GOT3 (cell line): ENCODE measurements around the gene TNRC6C.
"Not testable (repeated sequence)": the region's sequence is repeated elsewhere in the genome, so short reads cannot be mapped to it uniquely, and the experiment has no call there.

Experiments used
- DNase-seq: peaks from one replicate; lab custom pipeline; 2025; ENCODE audit warnings: mixed read lengths; lab: John Stamatoyannopoulos, UW

TNRC6C gene

DNA sequence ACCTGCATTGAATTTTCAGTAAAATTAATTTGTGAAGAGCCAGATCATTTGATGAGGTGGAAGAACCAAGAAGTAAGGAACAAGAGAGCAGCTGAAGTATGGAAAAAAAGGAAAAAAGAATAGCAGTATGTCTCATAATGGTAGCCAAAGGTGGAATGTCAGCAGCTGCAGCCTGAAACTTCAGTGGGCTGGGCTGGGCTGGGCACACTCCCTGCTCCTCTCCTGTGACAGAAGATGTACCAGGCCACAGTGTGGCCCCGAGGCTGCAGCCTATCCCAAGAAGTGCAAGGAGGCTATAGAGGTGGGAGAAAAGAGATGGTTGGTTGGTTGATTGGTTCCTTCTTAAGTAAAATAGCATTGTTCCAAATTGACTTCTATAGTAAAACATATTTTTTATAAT is 84.5 kb downstream of the TNRC6C start:
- no peak for DNase-seq

DNA sequence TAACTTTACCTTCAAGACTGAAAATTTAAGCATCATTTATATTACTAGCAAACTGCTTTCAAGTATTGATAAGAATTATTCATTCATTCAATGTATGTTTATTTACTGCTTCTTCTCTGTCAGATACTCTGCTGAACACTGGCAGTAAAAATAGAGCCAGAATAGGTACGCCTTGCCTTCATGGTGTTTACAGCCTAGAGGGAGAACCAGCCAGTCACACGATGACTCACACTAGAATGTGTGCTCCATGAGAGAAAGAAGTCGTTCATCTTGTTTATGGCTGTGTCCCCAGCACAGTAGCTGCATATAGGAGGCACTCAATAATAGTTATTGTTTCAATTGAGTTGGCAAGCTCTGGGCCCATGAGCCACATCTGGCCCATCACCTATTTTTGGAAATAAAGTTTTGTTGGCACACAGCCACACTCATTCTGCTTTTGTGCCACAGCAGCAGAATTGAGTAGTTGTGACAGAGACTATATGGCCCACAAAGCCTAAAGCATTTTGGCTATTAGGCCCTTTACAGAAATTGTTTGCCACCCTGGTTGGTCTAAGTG is 85.9 kb downstream of the TNRC6C start:
- DNase-seq = no peak

DNA sequence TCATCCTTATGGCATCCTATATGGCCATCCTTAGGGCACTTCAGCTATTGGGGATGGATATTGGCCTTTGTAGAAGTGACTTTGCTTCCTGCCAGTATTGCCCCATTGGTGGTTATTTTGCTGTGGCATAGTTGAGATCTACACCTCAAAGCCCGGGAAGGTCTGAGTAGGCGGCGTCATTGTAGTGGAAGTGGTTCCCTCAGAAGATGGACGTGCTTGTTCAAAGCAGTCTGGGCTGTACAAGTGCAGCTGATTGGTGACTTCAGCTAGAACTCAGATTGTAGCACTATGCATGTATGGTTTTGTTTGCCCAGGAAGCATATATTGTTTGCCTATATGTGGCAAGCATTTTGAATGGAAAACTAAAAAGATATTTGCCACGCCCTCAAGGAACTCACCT is 86.8 kb downstream of the TNRC6C start:
- no peak for DNase-seq

DNA sequence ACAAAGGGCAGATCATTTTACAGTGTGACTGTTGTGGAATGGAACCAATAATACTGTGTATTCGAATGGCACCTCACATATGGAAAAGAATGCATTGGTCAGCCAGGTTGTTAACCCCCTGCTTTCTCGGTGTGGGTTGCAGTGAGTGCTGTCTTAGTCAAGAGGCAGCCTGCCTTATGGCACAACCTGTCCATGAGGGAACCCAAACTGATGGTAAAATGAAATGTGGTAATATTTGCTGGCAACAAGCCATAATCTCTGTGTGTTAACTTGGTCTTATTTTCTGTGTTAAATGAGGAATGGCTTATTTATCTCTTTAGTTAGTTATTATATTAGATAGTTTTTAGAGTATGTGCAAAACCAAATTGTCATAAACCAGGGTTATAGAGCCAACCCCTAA is 88.4 kb downstream of the TNRC6C start:
- no peak for DNase-seq

DNA sequence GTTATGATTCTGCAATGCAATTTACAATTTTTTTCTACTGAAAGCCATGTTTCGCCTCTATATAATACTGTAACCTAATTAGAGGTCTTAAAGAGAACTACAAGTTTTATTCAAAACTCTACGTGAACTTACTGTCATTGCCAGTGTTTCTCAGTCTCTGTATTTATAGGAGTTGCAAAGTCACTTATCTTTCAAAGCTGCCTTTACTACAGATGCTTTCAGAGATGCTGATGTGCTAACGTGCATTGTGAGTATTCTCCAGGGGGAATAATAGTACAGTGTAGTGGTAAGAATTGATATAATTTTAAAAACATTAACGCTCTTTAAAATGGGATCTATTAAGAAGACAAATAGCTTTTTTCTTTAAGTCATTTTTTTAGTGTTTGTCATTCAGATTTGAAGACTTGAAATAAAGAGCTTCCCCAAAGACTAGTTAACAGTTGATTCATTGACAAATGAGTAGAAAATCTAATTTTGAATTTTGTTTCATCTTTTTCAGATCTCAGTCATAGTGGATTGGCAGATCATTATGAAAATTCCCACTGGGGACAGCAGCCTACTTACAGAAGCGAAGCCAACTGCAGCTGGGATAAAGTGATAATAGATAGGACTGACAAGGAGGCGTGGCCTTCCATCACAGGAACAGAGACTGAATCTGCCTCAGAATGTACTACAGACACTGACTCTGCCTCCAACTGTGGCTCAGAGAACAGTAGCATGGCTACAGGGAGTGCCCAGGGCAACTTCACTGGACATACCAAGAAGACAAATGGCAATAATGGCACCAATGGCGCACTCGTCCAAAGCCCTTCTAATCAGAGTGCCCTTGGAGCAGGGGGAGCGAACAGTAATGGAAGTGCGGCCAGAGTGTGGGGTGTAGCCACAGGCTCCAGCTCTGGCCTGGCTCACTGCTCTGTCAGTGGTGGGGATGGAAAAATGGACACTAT is 90.1 kb downstream of the TNRC6C start:
- no peak for DNase-seq

DNA sequence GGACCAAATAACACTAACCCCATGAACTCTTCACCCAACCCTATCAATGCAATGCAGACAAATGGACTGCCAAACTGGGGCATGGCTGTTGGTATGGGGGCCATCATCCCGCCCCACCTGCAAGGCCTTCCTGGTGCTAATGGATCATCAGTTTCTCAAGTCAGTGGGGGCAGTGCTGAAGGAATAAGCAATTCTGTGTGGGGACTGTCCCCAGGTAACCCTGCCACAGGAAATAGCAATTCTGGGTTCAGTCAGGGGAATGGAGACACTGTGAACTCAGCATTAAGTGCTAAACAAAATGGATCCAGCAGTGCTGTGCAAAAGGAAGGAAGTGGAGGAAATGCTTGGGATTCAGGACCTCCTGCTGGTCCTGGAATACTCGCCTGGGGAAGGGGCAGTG is 91.1 kb downstream of the TNRC6C start:
- no peak for DNase-seq

DNA sequence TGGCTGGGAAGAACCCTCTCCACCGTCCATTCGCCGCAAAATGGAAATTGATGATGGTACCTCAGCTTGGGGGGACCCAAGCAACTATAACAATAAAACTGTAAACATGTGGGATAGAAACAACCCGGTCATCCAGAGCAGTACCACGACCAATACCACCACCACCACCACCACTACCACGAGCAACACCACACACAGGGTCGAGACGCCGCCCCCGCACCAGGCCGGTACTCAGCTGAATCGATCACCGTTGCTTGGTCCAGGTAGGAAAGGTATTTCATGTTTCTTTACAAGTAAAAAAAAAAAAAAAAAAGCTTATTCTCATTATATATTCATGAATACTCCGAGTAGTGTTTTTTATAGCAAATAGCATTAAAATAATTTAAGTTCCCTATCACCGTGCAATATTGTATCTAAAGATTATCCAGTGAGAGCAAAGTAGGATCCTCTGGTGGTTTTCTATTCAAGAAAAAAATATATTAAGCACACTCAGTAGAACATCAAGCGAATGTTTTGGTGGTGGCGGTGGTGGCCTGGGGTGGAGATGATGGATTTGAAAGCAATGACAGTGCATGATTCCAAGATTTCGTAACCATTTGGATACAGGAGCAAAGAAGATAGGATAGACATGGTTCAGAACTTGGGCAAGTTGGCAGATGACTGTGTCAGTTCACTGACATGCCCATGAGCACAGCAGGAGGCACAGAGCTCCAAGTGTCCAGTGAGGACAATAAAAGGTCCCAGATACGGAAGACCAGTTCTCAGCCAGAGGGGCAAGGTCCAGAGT is 92.9 kb downstream of the TNRC6C start:
- DNase-seq = no peak

DNA sequence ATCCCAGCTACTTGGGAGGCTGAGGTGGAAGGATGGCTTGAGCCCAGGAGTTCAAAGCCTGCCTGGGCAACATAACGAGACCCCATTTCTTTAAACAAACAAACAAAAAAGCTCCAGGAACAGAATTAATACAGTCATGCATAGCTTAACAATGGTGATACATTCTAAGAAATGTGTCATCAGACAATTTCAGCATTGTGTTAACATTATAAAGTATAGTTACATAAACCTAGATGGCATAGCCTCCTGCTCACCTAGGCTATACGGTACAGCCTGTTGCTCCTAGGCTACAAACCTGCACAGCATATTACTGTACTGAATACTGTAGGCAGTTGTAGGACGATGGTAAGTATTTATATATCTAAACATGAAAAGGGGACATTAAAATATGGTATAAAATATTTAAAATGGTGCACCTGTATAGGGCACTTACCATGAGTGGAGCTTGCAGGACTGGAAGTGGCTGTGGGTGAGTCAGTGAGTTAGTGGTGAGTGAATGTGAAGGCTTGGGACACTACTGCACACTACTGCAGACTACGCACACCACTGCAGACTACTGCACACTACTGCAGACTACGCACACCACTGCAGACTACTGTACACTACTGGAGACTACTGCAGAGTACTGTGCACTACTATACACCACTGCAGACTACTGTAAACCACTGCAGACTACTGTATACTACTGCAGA is 95.4 kb downstream of the TNRC6C start:
- no peak for DNase-seq

DNA sequence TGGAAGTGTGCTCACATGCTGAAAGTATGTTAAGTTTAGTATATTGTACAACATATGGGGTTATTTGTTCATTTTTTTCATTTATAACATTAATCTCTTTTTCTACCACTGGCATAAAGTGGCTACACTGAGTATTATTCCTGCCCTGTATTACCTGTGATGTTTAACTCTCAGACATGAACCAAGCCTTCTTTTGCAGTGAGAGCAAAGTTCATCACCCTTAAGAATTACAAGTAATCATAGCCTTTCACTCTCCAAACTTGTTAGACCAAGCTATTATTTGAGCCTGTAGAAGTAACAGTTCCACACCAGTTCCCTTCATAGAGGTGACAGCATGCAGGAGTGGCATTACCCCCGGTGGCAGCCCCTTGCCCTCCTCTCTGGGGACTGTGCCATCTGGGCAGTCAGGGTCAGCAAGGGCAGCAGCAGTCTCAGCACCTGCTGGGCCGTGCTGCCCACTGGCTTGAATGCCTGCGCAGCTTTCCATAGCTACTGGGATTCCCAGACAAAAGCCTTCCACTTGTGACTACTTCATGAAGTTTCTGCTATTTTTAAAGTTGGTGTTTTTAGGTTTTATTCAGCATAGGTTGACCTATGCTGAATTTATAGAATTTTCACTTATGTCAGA is 98.7 kb downstream of the TNRC6C start:
- no peak for DNase-seq

DNA sequence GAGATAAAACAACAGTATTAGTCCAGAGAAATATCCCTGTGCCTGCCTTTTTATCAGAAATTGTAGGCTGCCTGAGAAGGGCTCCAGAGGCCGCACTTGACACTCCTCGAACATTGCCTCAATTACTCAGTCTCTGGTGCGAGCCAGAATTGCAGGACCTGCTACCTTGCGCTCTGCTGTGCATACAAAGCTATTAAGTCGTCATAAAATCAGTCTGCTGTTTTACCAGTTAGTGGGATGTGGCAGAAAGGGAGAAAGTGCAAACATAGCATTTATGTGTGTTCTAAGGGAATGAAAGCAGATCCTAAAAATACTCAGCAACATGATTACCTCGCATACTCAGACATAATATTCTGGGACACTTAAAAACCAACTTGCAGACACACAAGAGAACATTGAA is 99.5 kb downstream of the TNRC6C start:
- no peak for DNase-seq

DNA sequence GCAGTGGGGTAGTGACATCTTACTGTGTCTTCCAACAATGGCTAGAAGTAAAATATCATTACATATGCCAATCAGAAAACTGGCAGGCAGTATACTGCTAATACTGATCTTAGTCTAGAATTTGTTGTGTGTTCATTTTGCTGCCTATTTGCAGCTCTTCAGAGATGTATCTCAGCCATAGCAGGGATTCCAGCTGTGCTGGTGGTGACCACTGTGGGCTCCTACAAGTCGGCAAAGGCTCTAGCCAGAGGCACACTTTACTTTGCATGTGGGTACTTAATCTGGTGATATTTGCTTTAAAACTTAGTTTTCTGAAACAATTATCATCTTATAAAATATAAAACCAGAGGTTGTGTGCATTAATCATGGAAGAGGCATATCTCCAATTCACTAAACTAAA is 100.1 kb downstream of the TNRC6C start:
- DNase-seq = no peak

DNA sequence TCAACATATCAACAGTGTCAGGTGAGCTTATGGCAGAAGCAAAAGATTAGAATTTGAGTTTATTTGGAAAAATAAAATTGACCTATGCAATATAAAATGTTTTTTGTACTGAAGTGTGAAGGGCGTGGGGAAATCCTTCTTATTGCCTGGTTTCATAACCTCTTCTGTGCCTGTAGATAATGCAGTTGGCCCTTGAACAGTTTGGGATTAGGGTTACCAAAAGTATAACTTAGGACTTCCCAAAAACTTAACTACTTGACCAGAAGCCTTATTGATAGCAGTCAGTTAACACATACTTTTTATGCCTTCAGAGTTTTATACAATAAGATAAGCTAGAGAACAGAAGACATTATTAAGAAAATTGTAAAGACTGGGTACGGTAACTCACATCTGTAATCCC is 104.1 kb downstream of the TNRC6C start:
- DNase-seq = no peak

DNA sequence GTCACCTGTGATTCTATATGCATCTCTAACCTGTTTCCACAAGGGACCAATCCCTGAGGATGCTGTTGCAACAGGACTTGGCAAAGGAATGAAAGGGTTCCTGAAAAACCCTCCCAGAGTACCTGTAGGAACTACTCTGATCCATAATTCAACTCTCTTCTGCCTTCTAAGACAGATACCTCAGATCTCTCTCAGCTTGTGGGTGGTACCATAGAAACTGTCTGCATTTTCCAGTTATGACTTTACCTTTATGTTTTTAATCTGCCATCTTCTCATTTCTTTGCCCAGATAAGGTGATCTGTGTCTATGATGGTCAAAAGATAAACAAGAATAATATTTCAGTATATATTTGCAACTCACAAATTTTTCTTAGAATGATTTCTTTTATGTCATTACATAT is 105.0 kb downstream of the TNRC6C start:
- no peak for DNase-seq

DNA sequence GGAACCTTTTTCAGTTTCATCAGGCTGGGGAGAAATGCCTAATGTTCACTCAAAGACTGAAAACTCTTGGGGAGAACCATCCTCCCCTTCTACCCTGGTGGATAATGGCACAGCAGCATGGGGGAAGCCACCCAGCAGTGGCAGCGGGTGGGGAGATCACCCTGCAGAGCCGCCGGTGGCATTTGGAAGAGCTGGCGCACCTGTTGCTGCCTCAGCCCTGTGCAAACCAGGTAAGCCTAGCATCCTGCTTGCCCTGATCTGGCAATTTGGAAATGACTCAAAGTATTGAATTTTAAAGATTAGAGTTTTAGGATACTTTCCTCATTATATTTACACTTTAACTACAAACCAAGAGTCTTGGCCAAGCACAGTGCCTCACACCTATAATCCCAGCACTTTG is 106.2 kb downstream of the TNRC6C start:
- DNase-seq = no peak

DNA sequence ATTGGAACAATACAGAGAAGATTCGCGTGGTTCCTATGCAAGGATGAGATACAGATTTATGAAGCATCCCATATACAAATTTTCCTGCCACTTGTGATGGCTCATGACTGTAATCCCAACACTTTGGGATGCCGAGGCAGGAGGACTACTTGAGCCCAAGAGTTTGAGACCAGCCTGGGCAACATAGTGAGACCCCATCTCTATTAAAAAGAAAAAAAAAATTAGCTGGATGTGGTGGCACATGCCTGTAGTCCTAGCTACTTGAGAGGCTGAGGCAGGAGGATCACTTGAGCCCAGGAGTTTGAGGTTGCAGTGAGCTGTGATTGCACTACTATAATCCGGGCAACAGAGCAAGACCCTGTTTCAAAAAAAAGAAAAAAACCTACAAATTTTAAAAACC is 108.5 kb downstream of the TNRC6C start:
- not testable (repeated sequence) for DNase-seq

DNA sequence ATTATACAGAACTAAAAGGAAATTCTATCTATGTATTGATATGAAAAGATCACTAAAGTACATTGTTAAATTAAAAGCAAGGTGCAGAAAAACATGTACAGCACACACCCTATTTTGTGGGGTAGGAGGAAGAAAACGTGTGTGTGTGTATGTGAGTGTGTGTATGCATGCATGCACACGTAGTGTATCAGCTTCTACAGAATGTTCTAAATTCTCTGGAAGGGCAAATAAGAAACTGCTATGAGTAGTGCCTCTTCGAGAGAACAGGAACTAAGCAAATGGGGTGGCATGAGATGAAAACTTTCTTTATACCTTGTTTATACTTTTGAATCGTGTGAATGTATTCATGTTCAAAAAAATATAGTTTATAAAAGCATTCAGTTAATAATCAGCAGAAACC is 111.2 kb downstream of the TNRC6C start:
- no peak for DNase-seq

DNA sequence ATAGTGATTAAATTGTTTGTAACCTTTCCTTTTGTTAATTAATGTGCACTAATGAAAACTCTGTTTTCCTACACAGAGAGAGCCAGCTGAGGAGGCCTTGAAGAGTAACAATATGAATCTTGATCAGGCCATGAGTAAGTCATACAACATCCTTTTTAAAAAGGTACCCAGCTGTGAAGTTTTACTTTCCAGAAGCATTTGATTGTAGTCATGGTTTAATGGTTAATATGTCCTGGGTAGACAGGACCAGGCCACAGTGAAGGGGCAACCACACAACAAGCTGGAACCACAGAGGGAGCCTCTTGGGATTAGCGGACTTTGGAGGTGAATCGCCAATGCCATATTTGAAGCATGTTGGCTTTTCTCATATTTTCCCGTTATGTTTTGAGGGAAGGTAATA is 114.5 kb downstream of the TNRC6C start:
- no peak for DNase-seq

DNA sequence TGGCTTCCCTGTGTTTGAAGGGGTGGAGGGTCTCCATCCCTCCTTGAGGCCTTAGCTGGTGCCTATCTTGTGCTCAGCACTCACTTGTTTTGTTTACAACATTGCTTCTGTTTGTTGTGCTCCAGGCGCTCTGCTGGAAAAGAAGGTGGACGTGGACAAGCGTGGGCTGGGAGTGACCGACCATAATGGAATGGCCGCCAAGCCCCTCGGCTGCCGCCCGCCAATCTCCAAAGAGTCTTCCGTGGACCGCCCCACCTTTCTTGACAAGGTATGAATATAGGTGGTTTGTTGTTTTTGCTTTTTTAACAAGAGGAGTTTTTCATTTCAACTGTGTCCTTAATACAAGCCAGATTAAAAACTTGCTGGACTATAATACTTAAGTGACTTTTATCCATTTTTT is 116.5 kb downstream of the TNRC6C start:
- DNase-seq = no peak

DNA sequence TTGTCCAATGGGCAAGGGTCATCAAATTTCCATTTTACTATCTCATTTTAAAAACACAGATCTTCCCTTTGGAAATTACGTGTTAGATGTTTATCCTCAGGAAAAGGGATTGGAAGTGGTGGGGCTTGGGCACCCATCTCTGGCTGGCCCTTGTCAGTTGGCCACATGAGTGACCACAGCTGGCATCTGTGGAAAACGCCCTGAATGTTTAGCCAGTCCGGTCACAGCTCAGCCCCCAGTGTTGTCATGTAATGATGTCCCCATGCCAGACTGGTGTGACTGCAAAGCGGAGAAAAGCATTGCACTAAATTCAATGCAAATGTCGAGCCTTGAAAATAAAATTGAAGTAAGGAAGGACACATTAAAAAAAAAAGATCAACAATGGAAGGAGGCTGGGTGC is 117.0 kb downstream of the TNRC6C start:
- DNase-seq = no peak

DNA sequence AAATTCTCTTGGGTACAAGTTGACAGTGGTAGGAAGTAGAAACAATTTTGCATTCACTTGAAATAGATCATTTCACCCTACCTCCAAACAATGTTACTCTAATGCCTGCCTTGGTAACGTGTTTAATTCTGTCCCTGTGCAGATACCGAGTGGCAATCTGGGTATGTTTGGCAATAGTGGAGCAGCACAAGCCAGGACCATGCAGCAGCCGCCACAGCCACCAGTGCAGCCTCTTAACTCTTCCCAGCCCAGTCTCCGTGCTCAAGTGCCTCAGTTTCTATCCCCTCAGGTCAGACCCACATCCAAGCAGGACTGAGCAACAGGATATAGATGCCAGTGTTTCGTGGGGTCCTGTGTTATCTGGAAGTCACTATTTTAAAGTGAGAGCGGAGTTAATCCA is 120.8 kb downstream of the TNRC6C start:
- DNase-seq = no peak

DNA sequence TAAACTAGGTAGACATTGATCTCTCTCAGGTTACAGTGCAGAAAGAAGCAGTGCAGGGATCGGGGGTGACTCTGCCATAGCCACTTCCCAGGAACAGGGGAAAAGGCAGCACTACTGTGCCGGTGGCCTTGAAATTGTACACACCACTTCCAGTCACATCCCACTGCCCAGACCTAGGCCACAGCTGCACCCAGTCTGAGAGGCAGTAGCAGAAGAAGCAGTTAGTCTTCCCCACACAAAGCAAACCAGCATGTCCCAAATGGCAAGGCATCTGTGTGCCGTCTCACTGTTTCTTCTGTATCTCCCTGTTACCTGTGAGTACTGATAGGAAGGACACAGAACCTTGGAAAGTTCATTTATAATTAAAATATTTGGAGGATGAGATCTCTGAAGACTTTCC is 123.0 kb downstream of the TNRC6C start:
- DNase-seq = no peak

DNA sequence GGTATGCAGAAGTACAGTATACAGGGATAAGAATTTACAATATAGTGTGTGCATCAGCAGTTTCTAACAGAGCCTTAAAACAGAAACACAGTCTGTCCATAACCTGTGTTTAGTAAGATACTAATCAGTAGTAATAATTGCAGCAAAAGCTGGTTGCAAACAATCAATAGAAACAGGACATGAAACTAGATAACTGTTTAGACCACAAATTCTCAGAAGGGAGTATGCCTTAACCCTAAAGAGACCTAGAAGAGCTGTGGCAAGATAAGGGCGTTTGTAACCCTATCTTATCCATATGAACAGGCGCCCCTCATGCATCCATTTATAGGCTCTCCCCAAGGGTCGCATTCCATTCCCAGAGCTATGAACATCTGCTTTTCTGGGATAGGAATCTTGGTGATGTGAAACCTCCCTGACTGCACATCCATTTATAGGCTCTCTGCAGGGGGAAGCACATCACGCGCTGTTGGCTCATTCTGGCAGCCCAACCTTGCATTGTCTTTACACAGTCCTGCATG is 123.9 kb downstream of the TNRC6C start:
- not testable (repeated sequence) for DNase-seq
